Liver (tissue), 9 donors: ENCODE data around the gene DDX4. TPM values are rescaled to one million over a fixed set of nuclear protein-coding genes. Genes with fewer than 3 reads are reported as not detected.

Experiments used
- DNase-seq: peaks from one replicate; pipeline ENCODE4 v3.0.0-alpha.2; 2017; ENCODE audit warnings: low spot score
- H3K27ac ChIP-seq, 2 donors: one replicate each; pipeline ENCODE4 v1.7.0; 2013; ENCODE audit warnings: inconsistent platforms in 2 of 2, low read length in 2 of 2, control low read depth in 1 of 2, low read depth in 1 of 2, mild to moderate bottlenecking in 1 of 2
- H3K27me3 ChIP-seq, 4 donors: one replicate each; pipeline versions ENCODE4 v1.6.1 to v1.7.0; 2013; ENCODE audit warnings: low read length in 3 of 4, inconsistent platforms in 1 of 4, mild to moderate bottlenecking in 1 of 4, moderate library complexity in 1 of 4; ENCODE audit not compliant: control insufficient read depth in 4 of 4, insufficient read depth in 4 of 4
- H3K36me3 ChIP-seq, 4 donors: one replicate each; pipeline versions ENCODE4 v1.6.1 to v1.7.0; 2013; ENCODE audit warnings: low read length in 3 of 4, mild to moderate bottlenecking in 3 of 4, low read depth in 1 of 4, moderate library complexity in 1 of 4; ENCODE audit not compliant: control insufficient read depth in 4 of 4, insufficient read depth in 3 of 4
- H3K4me1 ChIP-seq, 4 donors: one replicate each; pipeline versions ENCODE4 v1.6.1 to v1.7.0; 2013; ENCODE audit warnings: low read length in 3 of 4, mild to moderate bottlenecking in 3 of 4, moderate library complexity in 1 of 4; ENCODE audit not compliant: control insufficient read depth in 4 of 4, insufficient read depth in 4 of 4
- H3K4me3 ChIP-seq, 3 donors: one replicate each; pipeline versions ENCODE4 v1.6.1 to v1.7.0; 2013; ENCODE audit warnings: low read length in 3 of 3, control low read depth in 1 of 3, low read depth in 1 of 3, mild to moderate bottlenecking in 1 of 3
- H3K9ac ChIP-seq, 2 donors: one replicate each; pipeline ENCODE4 v1.7.0; 2013; ENCODE audit warnings: low read length in 2 of 2, mild to moderate bottlenecking in 2 of 2, moderate library complexity in 2 of 2, control low read depth in 1 of 2, low read depth in 1 of 2
- H3K9me3 ChIP-seq, 4 donors: one replicate each; pipeline versions ENCODE4 v1.6.1 to v1.7.0; 2013; ENCODE audit warnings: low read length in 3 of 4; ENCODE audit not compliant: control insufficient read depth in 4 of 4
- ATF3 ChIP-seq: IDR thresholded peaks from 2 replicates; pipeline ENCODE4 v1.6.1; 2016; ENCODE audit warnings: antibody characterized with exemption
- CTCF ChIP-seq: fragments of 150-350 bp; IDR thresholded peaks from 2 replicates; pipeline ENCODE4 v1.5.1; 2017; ENCODE audit warnings: improper control_type of control experiment, low read depth, low read length; ENCODE audit not compliant: missing input control
- EGR1 ChIP-seq, 2 donors: IDR thresholded peaks; 2 replicates each; pipeline ENCODE4 v1.6.1; 2016 to 2018; ENCODE audit warnings: antibody characterized with exemption in 2 of 2, low read depth in 2 of 2
- FOXA1 ChIP-seq: IDR thresholded peaks from 2 replicates; pipeline ENCODE4 v1.6.1; 2016; ENCODE audit warnings: antibody characterized with exemption
- GABPA ChIP-seq, 2 donors: IDR thresholded peaks in 1 of 2; conservative IDR thresholded peaks in 1 of 2; 2 replicates each; pipeline ENCODE4 v1.6.1; 2016; ENCODE audit warnings: antibody characterized with exemption in 2 of 2, mild to moderate bottlenecking in 1 of 2, moderate library complexity in 1 of 2
- HNF4A ChIP-seq, 2 donors: conservative IDR thresholded peaks; 2 replicates each; pipeline ENCODE4 v1.6.1; 2016; ENCODE audit warnings: antibody characterized with exemption in 2 of 2, mild to moderate bottlenecking in 2 of 2
- HNF4G ChIP-seq: IDR thresholded peaks from 2 replicates; pipeline ENCODE4 v1.6.1; 2016; ENCODE audit warnings: antibody characterized with exemption
- MAX ChIP-seq: IDR thresholded peaks from 2 replicates; pipeline ENCODE4 v1.6.1; 2016; ENCODE audit warnings: antibody characterized with exemption
- NR2F2 ChIP-seq: IDR thresholded peaks from 2 replicates; pipeline ENCODE4 v1.6.1; 2016; ENCODE audit warnings: antibody characterized with exemption
- RAD21 ChIP-seq, 2 donors: IDR thresholded peaks; 2 replicates each; pipeline ENCODE4 v1.6.1; 2016; ENCODE audit warnings: antibody characterized with exemption in 2 of 2, mild to moderate bottlenecking in 2 of 2
- SP1 ChIP-seq: IDR thresholded peaks from 2 replicates; pipeline ENCODE4 v1.6.1; 2018; ENCODE audit warnings: antibody characterized with exemption, mild to moderate bottlenecking
- TAF1 ChIP-seq: conservative IDR thresholded peaks from 2 replicates; pipeline ENCODE4 v1.6.1; 2016; ENCODE audit warnings: antibody characterized with exemption, mild to moderate bottlenecking
- YY1 ChIP-seq: IDR thresholded peaks from 2 replicates; pipeline ENCODE4 v1.6.1; 2016; ENCODE audit warnings: antibody characterized with exemption, mild to moderate bottlenecking
- WGBS: extraction: QIAGEN DNeasy Blood & Tissue Kit; methylation state at CpG from one replicate; pipeline ENCODE4 v1.1.7; 2013; 5-methylcytosine and 5-hydroxymethylcytosine counted together
- polyA plus RNA-seq, 2 donors: library from polyadenylated mRNA; stranded (reverse) in 1 of 2; unstranded in 1 of 2; fragments of 200-250 nt in 1 of 2; fragments of >200 nt in 1 of 2; fragmentation: Nextera tagmentation in 1 of 2; extraction: Ambion mirVana in 1 of 2; gene quantifications; one replicate each; pipeline versions ENCODE4 v1.2.1 to v1.2.3, GENCODE V29; 2013 to 2015
- total RNA-seq, 2 donors: library from RNA; depleted of rRNA; stranded (reverse); fragments of >200 nt; gene quantifications; one replicate each; pipeline ENCODE4 v1.2.3, GENCODE V29; 2014
- TF ChIP-seq, protein P1 (sequence below): IDR thresholded peaks from 2 replicates; pipeline ENCODE4 v1.6.1; 2016; ENCODE audit warnings: antibody characterized with exemption
- donor health status: healthy.
- donor health status: healthy.
- donor health status: healthy.
- donor health status: healthy.
- donor health status: healthy.

The DDX4 gene
- total and polyA plus RNA-seq, 4 donors = not detected

- Histone ChIP-seq H3K27ac (no peak overlapping the region), H3K27me3 (peaks cover 0 to 8% (median 0%) of the 10 kb centered on the region in 4 donors), H3K9ac (no peak overlapping the region), H3K36me3 (no peaks in the 10 kb centered on the region), H3K4me3 (no peak overlapping the region), H3K4me1 (peaks cover 0 to 6% (median 1%) of the 10 kb centered on the region in 4 donors), H3K9me3 (no peaks in the 10 kb centered on the region)
- WGBS = 51% methylated on average over 1 of the region's 1 CpG
- TF ChIP-seq ATF3 (no peak), FOXA1 (no peak), MAX (no peak), CTCF (no peak)
- DNase-seq = no peak
Measured at GRCh38 chr5:55823151-55823796, 85.4 kb downstream of the DDX4 start.

- no peak for DNase-seq
- 92% methylated on average over 3 of the region's 3 CpGs for WGBS
- Histone ChIP-seq H3K27ac (no peak overlapping the region), H3K27me3 (no peaks in the 10 kb centered on the region), H3K9ac (no peak overlapping the region), H3K36me3 (no peaks in the 10 kb centered on the region), H3K4me1 (no peaks in the 10 kb centered on the region), H3K9me3 (no peaks in the 10 kb centered on the region), H3K4me3 (no peak overlapping the region)
- TF ChIP-seq HNF4A (conservative IDR thresholded peaks at IDR 0.05) (no peak), ATF3 (no peak), TAF1 (no peak), NR2F2 (no peak), GABPA (IDR thresholded peaks at IDR 0.05 in 1 of 2, conservative IDR thresholded peaks at IDR 0.05 in 1 of 2) (no peak), HNF4G (no peak), RAD21 (IDR thresholded peaks at IDR 0.05) (no peak)
- TF ChIP-seq, protein P1, sequence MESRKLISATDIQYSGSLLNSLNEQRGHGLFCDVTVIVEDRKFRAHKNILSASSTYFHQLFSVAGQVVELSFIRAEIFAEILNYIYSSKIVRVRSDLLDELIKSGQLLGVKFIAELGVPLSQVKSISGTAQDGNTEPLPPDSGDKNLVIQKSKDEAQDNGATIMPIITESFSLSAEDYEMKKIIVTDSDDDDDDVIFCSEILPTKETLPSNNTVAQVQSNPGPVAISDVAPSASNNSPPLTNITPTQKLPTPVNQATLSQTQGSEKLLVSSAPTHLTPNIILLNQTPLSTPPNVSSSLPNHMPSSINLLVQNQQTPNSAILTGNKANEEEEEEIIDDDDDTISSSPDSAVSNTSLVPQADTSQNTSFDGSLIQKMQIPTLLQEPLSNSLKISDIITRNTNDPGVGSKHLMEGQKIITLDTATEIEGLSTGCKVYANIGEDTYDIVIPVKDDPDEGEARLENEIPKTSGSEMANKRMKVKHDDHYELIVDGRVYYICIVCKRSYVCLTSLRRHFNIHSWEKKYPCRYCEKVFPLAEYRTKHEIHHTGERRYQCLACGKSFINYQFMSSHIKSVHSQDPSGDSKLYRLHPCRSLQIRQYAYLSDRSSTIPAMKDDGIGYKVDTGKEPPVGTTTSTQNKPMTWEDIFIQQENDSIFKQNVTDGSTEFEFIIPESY = no peak
Measured at GRCh38 chr5:55829956-55830355, 92.1 kb downstream of the DDX4 start.

GRCh38 chr5:55832446-55832845 lies 94.6 kb downstream of the DDX4 start:
- TF ChIP-seq YY1 = no peak
- no peak for TF ChIP-seq EGR1 (IDR thresholded peaks at IDR 0.05; ENCODE audit: low read depth in 2 of 2)
- no peak for TF ChIP-seq SP1
- no peak for TF ChIP-seq HNF4G
- 95% methylated on average over 17 of the region's 17 CpGs for WGBS
- no peaks in the 10 kb centered on the region for H3K9me3 ChIP-seq
- no peak overlapping the region for H3K27ac ChIP-seq
- H3K27me3 ChIP-seq = no peaks in the 10 kb centered on the region
- no peak for DNase-seq
- H3K9ac ChIP-seq = no peak overlapping the region
- H3K36me3 ChIP-seq = no peaks in the 10 kb centered on the region
- no peak overlapping the region for H3K4me3 ChIP-seq
- no peaks in the 10 kb centered on the region for H3K4me1 ChIP-seq
